Large intestine (tissue), 3 donors: ENCODE measurements around the gene KCNQ1. TPM values are rescaled to one million over a fixed set of nuclear protein-coding genes. Genes with fewer than 3 reads are reported as not detected.

Experiments used
- DNase-seq, 2 donors: peaks; one replicate each; pipeline versions ENCODE4 v3.0.0 to v3.0.0-alpha.2; 2013
- H3K27ac ChIP-seq: one replicate; pipeline ENCODE4 v1.5.1; 2013; ENCODE audit warnings: low read length
- H3K27me3 ChIP-seq: 2 replicates; pipeline ENCODE4 v1.6.1; 2013; ENCODE audit warnings: low read length; ENCODE audit not compliant: control insufficient read depth, insufficient read depth
- H3K36me3 ChIP-seq: 2 replicates; pipeline ENCODE4 v1.6.1; 2013; ENCODE audit warnings: low read length; ENCODE audit not compliant: control insufficient read depth, insufficient read depth
- H3K4me1 ChIP-seq: one replicate; pipeline ENCODE4 v1.6.1; 2013; ENCODE audit warnings: low read length; ENCODE audit not compliant: control insufficient read depth, insufficient read depth
- H3K4me3 ChIP-seq: one replicate; pipeline ENCODE4 v1.5.1; 2013; ENCODE audit warnings: low read length
- H3K9me3 ChIP-seq: one replicate; pipeline ENCODE4 v1.6.1; 2013; ENCODE audit warnings: mild to moderate bottlenecking, low read depth, low read length, moderate library complexity; ENCODE audit not compliant: control insufficient read depth
- WGBS: methylation state at CpG from one replicate; pipeline ENCODE4 v1.1.5; 2013; ENCODE audit warnings: low lambda C conversion rate; ENCODE audit not compliant: insufficient coverage; 5-methylcytosine and 5-hydroxymethylcytosine counted together
- polyA plus RNA-seq: library from polyadenylated mRNA; unstranded; fragments of 120-200 nt; gene quantifications from one replicate; pipeline ENCODE4 v1.2.1, GENCODE V29; 2013

The KCNQ1 gene
- polyA plus RNA-seq, 1 donor, result 19.5 TPM

DNA sequence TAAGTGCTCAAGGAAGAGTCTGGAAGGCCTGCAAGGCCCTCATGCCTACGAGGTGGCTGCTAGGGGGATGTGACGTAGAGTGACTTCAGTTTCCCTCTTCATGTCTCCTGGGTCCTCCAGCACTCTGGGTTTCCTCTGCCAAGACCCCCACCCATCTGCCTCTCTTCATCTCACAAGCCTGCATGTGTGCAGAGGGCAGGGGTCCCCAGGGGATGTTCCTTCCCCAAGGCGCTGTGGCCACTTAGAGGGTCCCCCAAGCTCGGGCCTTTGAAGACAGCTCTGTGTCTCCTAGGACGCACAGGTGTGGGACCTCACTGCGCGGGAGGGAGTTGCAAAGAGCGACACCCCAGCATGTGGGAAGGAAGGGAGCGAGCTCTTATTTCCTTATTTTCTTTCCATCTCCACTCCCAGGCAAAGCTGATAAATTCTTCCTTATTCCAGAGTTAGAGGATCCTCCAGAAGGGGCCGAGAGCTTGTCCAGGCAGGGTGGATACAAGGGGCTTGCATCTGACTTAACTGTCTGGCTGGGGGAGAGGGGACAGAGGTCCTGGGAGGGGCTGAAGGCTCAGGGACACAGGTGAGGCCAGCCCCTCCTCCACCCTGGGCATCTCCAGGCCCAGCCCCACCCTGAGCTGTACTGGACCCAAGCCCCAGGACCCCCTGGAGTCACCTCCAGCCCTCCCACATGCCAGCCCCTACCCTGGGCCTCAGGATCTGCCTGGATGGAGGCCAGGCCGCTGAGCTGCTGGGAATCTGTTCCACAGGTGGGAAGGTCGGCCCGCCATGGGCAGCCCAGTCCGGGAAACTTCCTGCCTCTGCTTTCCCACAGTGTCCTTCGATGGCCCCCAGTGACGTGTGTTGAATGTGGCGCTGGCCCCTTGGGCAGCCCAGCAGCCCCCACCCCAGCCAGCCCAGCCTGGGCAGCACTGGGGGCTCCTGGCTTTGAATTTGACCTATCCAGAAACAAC is 314.7 kb downstream of the KCNQ1 start:
- Histone ChIP-seq H3K27ac (no peak overlapping the region), H3K4me1 (no peaks in the 10 kb centered on the region), H3K27me3 (no peaks in the 10 kb centered on the region), H3K36me3 (no peaks in the 10 kb centered on the region), H3K9me3 (peaks cover 15% of the 10 kb centered on the region), H3K4me3 (no peak overlapping the region)
- WGBS, result no CpG with 5 or more reads among the region's 17 CpGs
- DNase-seq, result no peak

DNA sequence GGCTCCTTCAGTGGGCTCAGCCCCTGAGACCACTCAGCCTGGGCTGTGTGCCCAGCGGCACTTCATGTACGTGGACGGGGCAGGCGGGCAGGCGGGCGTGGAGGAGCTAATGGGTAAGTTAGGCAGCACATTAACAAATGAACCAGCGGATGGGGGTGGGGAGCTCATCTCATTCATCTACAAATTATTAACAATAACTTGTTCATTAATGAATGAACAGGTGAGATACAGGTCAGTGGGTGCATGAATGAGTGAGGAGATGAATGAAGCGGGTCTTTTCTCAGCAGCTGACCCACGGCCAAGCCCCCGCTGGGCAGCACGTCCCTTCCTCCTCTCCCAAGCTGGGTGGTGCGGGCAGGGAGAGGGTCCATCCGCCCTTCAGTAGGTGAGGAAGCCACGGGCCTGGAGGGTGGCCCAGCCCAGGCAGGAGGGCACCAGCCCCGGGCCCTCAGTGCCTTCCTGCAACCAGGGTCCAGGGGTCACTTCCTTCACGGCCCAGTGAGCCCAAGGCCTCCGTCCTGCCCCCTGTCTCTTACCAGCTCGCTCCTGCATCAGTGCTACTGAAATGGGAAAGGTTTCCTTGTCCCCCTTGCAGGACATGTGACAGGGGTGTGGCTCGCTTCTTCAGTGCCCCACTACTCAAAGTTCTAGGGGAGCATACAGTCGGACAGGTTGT is 315.5 kb downstream of the KCNQ1 start:
- no peaks in the 10 kb centered on the region for H3K27me3 ChIP-seq
- no peak for DNase-seq
- no peaks in the 10 kb centered on the region for H3K36me3 ChIP-seq
- WGBS, result 80% methylated on average over 1 of the region's 20 CpGs
- H3K4me3 ChIP-seq, result no peak overlapping the region
- H3K9me3 ChIP-seq, result peaks cover 15% of the 10 kb centered on the region
- no peaks in the 10 kb centered on the region for H3K4me1 ChIP-seq
- no peak overlapping the region for H3K27ac ChIP-seq

DNA sequence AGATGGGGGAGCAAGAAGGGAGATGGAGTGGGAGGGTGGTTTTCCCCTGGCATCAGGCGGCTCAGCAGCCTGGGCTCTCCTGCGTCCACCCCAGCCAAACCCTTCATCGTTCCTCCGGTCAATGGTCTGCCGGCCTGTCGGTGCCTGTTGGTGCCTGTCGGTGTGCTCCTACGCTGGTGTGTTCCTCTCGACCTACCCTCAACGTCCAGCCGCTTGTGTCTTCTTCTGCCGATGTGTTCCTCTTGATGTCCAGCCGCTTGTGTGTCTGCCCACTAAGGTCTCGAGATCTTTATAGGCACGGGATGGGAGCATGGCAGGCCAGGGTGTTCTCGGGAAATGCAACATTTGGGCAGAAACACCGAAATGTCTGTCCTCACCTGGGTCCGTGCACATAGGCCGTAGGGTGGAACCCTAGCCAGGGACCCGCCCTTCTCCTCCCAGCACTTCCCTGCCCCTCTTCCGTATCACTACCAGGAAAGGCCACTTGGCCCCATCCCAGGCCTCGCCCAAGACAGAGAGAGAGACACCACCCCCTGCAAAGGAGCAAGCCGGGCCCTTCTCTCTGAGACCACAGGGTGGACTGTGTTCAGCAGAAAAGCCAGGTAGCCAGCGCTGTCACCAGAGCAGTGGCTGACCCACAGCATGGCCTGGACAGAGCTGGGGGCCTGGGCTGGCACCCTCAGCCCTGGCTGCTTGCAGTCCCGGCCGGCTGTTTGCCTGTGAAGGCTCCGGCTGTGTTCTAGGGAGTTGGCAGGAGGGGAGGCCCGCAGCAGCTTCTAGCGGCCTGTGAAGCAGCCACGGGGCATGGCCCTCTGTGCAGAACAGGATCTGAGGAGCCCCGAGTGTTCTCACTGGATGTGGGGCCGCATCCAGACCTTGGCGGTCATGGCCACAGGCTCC is 316.6 kb downstream of the KCNQ1 start:
- Histone ChIP-seq H3K4me1 (no peaks in the 10 kb centered on the region), H3K4me3 (no peak overlapping the region), H3K36me3 (no peaks in the 10 kb centered on the region), H3K27me3 (no peaks in the 10 kb centered on the region), H3K9me3 (peaks cover 14% of the 10 kb centered on the region), H3K27ac (no peak overlapping the region)
- no peak for DNase-seq
- WGBS, result no CpG with 5 or more reads among the region's 33 CpGs

DNA sequence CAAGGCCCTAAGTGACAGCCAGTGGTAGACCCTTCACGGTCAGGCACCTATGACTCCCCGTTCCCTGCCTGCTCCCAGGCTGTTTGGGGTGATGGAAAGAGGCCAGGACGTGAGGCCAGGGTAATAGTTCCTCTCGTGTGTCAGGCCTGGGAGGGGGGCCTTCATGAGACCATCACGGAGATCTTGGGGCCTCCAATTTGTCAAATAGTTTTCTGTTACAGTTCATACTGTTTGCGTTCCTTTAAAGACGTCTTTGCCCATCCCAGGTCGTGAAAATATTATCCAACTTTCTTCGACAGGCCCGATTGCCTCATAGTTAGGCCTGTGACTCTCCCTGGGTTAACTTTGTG is 317.2 kb downstream of the KCNQ1 start:
- Histone ChIP-seq H3K4me1 (no peaks in the 10 kb centered on the region), H3K36me3 (no peaks in the 10 kb centered on the region), H3K27ac (no peak overlapping the region), H3K9me3 (peaks cover 12% of the 10 kb centered on the region), H3K27me3 (no peaks in the 10 kb centered on the region), H3K4me3 (no peak overlapping the region)
- no peak for DNase-seq
- no CpG with 5 or more reads among the region's 10 CpGs for WGBS

DNA sequence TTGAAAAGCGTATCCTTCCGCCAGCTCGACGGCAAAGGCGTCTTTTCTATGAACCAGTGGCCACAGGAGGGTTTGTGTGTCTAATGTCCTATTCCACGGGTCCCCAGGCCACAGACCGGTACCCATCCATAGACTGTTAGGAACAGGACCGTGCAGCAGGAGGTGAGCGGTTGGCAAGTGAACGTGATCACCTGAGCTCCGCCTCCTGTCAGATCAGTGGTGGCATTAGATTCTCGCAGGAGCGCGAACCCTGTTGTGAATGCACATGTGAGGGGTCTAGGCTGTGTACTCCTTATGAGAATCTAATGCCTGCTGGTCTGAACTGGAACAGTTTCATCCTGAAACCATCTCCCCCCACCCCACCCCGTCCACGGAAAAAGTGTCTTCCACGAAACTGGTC is 317.6 kb downstream of the KCNQ1 start:
- DNase-seq, result no peak
- no peaks in the 10 kb centered on the region for H3K4me1 ChIP-seq
- no peaks in the 10 kb centered on the region for H3K27me3 ChIP-seq
- no peak overlapping the region for H3K27ac ChIP-seq
- H3K9me3 ChIP-seq, result peaks cover 12% of the 10 kb centered on the region
- no CpG with 5 or more reads among the region's 17 CpGs for WGBS
- H3K4me3 ChIP-seq, result no peak overlapping the region
- no peaks in the 10 kb centered on the region for H3K36me3 ChIP-seq

DNA sequence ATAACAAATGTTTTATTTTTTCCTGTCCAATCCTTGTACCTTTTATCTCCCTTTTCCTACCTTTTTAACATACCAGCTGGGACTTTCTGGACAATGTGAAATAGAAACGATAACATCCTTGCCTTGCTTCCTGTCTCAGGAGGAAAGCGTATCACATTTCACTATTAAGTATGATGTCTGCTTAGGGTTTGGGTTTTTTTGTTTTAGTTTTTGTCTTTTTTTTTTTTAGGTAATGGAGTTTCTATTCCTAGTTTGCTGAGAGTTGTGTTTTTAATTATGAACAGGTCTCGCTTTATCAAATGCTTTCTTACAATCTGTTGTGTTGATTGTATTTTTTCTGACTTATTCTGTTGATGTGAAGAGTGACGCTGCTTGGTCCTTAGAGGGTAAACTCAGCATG is 319.2 kb downstream of the KCNQ1 start:
- no peak for DNase-seq
- WGBS, result no CpG with 5 or more reads among the region's 4 CpGs
- no peak overlapping the region for H3K4me3 ChIP-seq
- no peaks in the 10 kb centered on the region for H3K27me3 ChIP-seq
- H3K36me3 ChIP-seq, result no peaks in the 10 kb centered on the region
- H3K27ac ChIP-seq, result no peak overlapping the region
- no peaks in the 10 kb centered on the region for H3K4me1 ChIP-seq
- peaks cover 12% of the 10 kb centered on the region for H3K9me3 ChIP-seq

DNA sequence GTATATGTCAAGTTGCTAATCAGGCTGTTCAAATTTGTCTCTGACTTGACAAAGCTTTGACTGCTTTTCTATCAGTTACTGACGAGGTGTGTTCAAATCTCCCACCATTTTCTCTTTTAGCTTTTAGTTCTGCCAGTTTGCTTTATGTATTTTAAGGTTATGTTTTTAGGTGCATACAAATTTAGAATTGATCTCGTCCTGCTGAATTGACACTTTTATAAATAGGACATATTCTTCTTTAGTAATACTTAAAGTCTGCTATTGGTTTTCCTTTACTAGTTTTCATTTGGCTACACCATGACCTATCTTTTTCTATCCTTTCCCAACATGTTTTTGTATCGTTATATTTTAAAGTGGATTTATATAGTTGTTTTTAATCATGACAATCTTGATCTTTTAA is 320.7 kb downstream of the KCNQ1 start:
- no peaks in the 10 kb centered on the region for H3K4me1 ChIP-seq
- no peak for DNase-seq
- no peak overlapping the region for H3K4me3 ChIP-seq
- H3K27me3 ChIP-seq, result no peaks in the 10 kb centered on the region
- H3K9me3 ChIP-seq, result peaks cover 10% of the 10 kb centered on the region
- H3K36me3 ChIP-seq, result no peaks in the 10 kb centered on the region
- H3K27ac ChIP-seq, result no peak overlapping the region
- WGBS, result no CpG with 5 or more reads among the region's 3 CpGs

DNA sequence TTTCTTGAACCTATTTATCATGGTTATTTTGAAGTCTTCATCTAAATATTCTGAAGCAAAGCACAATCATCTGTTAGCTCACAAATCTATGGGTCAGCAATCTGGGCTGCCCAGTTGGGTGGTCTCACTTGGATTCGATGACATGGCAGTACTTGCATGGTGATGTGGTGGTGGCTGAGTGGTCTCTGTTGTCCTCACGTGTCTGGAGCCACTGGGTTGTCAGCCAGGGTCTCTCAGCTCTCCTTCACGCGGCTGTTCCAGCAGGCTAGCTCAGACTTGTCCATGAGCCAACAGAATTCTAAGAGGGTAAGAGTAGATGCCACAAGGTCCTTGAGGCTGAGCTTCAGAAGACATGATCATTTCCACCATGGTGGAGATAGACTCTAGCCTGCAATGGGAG is 321.4 kb downstream of the KCNQ1 start:
- Histone ChIP-seq H3K9me3 (peaks cover 9% of the 10 kb centered on the region), H3K4me3 (no peak overlapping the region), H3K4me1 (no peaks in the 10 kb centered on the region), H3K36me3 (no peaks in the 10 kb centered on the region), H3K27ac (no peak overlapping the region), H3K27me3 (no peaks in the 10 kb centered on the region)
- no peak for DNase-seq
- no CpG with 5 or more reads among the region's 4 CpGs for WGBS

DNA sequence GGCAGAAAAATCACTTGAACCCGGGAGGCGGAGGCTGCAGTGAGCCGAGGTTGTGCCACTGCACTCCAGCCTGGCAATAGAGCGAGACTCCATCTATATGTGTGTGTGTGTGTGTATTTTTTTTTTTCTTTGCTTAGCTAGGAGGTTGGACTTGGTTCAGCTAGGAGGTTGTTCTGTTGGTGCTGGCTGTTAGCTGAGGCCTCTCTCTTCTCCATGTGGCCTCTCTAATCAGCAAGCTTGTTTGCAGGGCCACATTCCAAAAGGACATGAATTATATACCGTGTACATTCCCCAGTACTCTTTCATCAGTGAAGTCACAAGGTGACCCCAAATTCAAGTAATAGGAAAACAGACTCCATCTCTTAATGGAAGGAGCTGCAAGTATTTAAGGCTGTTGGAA is 322.3 kb downstream of the KCNQ1 start:
- no peak for DNase-seq
- no CpG with 5 or more reads among the region's 5 CpGs for WGBS
- no peak overlapping the region for H3K4me3 ChIP-seq

DNA sequence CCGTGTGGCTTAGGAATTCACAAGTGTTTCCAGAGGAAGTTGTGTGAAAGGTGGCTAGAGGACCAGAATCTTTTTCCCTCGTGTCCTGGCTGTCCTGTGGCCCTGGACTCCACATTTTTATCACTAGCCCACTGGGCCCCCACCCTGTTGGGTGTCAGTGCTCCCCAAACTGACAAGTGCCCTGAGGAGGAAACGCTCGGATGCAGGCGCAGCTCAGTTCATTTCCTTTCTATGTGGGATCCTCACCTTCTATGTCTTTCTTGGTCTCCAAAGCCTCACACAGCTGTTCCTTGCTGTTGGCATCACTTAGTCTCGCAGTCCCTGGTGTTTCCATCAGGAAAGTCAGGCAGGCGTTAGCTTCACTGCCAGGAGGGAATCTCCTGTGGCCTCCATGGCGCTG is 323.0 kb downstream of the KCNQ1 start:
- Histone ChIP-seq H3K27me3 (no peaks in the 10 kb centered on the region), H3K4me1 (no peaks in the 10 kb centered on the region)
- DNase-seq, result no peak

More for the DNA sequence above, 322.3 kb downstream of the KCNQ1 start:
- H3K27ac ChIP-seq, result no peak overlapping the region
- H3K9me3 ChIP-seq, result peaks cover 5% of the 10 kb centered on the region
- H3K27me3 ChIP-seq, result no peaks in the 10 kb centered on the region
- H3K36me3 ChIP-seq, result no peaks in the 10 kb centered on the region
- H3K4me1 ChIP-seq, result no peaks in the 10 kb centered on the region

More for the DNA sequence above, 323.0 kb downstream of the KCNQ1 start:
- no peaks in the 10 kb centered on the region for H3K36me3 ChIP-seq
- peaks cover 5% of the 10 kb centered on the region for H3K9me3 ChIP-seq
- no CpG with 5 or more reads among the region's 8 CpGs for WGBS
- no peak overlapping the region for H3K27ac ChIP-seq
- no peak overlapping the region for H3K4me3 ChIP-seq
